Spleen (tissue), 7 donors: ENCODE data around the gene SNX5.

ENCODE experiments used
- POLR2A ChIP-seq, 3 donors: fragments of 450-650 bp; IDR thresholded peaks; one replicate each; pipeline ENCODE4 v1.5.1; 2017; ENCODE audit warnings: antibody characterized with exemption in 3 of 3, mild to moderate bottlenecking in 1 of 3
- POLR2AphosphoS5 ChIP-seq, 3 donors: sonication (generic); formaldehyde crosslinking; IDR thresholded peaks; one replicate each; pipeline ENCODE4 v1.5.1; 2017; ENCODE audit warnings: antibody characterized with exemption in 3 of 3
- TF ChIP-seq, protein P1 (sequence below), 11 experiments: fragments of 200-600 bp in 7 of 11; fragments of 450-650 bp in 4 of 11; sonication (generic) in 4 of 11; IDR thresholded peaks in 8 of 11; conservative IDR thresholded peaks in 3 of 11; 1 replicate in 7 of 11; 2 replicates in 4 of 11; pipeline versions ENCODE4 v1.4.0 to v1.8.0; 2016 to 2021; ENCODE audit warnings: antibody characterized with exemption in 11 of 11, inconsistent platforms in 4 of 11, mild to moderate bottlenecking in 1 of 11
- donor health status: DM: no; HTN: no; CAD: no; lungs with moderate emphysema.
- donor health status: DM: no; HTN: no; CAD: no.
- donor health status: DM: no; HTN: no; CAD: no.

DNA sequence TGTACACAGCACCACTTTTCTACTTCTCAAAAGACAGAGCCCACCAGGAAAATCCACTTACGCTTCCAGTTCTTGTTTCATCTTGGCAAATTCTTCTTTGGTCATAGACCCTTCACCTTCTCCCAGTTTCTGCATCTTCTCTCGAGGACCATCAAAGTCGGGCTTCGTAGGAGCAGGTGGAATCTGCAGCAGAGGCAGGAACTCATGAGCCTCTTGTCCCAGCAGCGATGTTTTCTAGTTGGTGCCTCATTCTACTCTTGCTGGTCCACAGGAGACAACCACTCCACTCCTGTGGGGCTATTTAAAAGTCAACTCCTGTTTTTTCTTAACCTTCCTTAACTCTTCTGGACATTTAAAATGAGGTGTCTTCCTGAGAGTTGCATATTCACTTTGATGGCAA is 14.7 kb downstream of the SNX5 start:
- TF ChIP-seq, protein P1, sequence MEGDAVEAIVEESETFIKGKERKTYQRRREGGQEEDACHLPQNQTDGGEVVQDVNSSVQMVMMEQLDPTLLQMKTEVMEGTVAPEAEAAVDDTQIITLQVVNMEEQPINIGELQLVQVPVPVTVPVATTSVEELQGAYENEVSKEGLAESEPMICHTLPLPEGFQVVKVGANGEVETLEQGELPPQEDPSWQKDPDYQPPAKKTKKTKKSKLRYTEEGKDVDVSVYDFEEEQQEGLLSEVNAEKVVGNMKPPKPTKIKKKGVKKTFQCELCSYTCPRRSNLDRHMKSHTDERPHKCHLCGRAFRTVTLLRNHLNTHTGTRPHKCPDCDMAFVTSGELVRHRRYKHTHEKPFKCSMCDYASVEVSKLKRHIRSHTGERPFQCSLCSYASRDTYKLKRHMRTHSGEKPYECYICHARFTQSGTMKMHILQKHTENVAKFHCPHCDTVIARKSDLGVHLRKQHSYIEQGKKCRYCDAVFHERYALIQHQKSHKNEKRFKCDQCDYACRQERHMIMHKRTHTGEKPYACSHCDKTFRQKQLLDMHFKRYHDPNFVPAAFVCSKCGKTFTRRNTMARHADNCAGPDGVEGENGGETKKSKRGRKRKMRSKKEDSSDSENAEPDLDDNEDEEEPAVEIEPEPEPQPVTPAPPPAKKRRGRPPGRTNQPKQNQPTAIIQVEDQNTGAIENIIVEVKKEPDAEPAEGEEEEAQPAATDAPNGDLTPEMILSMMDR (IDR thresholded peaks at IDR 0.05 in 8 of 11, conservative IDR thresholded peaks at IDR 0.05 in 3 of 11): no peak
- no peak for TF ChIP-seq POLR2A (IDR thresholded peaks at IDR 0.05)
- no peak for TF ChIP-seq POLR2AphosphoS5 (IDR thresholded peaks at IDR 0.05)
